ENCODE results near the gene PUM2.

DNA sequence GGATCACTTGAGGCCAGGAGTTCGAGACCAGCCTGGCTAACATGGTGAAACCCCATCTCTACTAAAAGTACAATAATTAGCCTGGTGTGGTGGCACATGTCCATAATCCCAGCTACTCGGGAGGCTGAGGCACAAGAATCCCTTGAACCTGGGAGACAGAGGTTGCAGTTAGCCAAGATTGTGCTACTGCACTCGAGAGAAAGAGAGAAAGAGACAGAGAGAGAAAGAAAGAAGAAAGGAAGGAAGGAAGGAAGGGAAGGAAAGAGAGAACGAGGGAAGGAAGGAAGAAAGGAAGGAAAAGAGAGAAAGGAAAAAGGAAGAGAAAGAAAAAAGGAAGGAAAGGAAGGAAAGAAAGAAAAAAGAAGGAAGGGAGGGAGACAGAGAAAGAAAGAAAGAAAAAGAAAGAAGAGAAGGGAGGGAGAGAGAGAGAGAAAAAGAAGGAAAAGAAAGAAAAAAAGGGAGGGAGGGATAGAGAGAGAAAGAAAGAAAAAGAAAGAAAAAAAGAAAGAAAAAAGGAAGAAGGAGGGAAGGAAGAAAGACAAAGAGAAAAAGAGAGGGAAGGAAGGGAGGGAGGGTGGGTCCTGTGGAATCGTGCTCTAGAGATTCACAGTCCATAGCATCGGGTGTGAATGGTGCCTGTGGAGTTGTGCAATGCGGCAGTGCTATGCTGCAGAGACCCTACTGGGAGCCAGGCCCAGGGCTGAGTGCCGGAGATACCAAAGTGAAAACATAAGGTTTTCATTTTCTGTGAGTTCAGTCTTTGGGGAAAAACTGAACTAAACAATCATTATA lies 121.1 kb downstream of the PUM2 start:
- no peak for TF ChIP-seq POLR2A (IDR thresholded peaks at IDR 0.05)
- TF ChIP-seq, protein P1, sequence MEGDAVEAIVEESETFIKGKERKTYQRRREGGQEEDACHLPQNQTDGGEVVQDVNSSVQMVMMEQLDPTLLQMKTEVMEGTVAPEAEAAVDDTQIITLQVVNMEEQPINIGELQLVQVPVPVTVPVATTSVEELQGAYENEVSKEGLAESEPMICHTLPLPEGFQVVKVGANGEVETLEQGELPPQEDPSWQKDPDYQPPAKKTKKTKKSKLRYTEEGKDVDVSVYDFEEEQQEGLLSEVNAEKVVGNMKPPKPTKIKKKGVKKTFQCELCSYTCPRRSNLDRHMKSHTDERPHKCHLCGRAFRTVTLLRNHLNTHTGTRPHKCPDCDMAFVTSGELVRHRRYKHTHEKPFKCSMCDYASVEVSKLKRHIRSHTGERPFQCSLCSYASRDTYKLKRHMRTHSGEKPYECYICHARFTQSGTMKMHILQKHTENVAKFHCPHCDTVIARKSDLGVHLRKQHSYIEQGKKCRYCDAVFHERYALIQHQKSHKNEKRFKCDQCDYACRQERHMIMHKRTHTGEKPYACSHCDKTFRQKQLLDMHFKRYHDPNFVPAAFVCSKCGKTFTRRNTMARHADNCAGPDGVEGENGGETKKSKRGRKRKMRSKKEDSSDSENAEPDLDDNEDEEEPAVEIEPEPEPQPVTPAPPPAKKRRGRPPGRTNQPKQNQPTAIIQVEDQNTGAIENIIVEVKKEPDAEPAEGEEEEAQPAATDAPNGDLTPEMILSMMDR (IDR thresholded peaks at IDR 0.05), result no peak
- TF ChIP-seq POLR2AphosphoS5 (IDR thresholded peaks at IDR 0.05; ENCODE audit: insufficient read depth in 1 of 2, low read depth in 1 of 2), result no peak

Data from vagina (tissue), 2 donors.